HCT116 (cell line): ENCODE results near the gene SIX5. TPM values are rescaled to one million over a fixed set of nuclear protein-coding genes. Genes with fewer than 3 reads are reported as not detected.

ENCODE experiments used
- ATAC-seq: fragments of 200-7000 bp; cut with Tn5 transposase; 2 replicates; pipeline ENCODE4 v1.9.1; 2020; ENCODE audit warnings: mild to moderate bottlenecking, moderate library complexity
- BruUV-seq: library from RNA; stranded (reverse); fragments of 400-500 nt; replicated peaks from 2 replicates; lab custom pipeline; 2021; lab: Mats Ljungman, UMichigan
- CTCF ChIA-PET: fragments of 300-600 bp; sonication (Branson Sonifier 250); formaldehyde crosslinking; loops from one replicate; lab custom pipeline; 2021; ENCODE audit warnings: antibody characterized with exemption; lab: Charles Lee
- POLR2A ChIA-PET: fragments of 300-600, 350-600 bp; sonication (Branson Sonifier 250); formaldehyde crosslinking; loops from one replicate; lab custom pipeline; 2021; ENCODE audit warnings: antibody characterized with exemption; lab: Charles Lee
- RAD21 ChIA-PET, 2 experiments: fragments of 300-600 bp; sonication (Branson Sonifier 250); formaldehyde crosslinking; loops; one replicate each; lab custom pipeline; 2023; ENCODE audit warnings: low total read pairs in 2 of 2; ENCODE audit not compliant: uncharacterized antibody in 2 of 2, unreplicated experiment in 2 of 2, low non-redundant PET in 1 of 2; lab: Charles Lee
- DNase-seq: peaks from one replicate; pipeline ENCODE4 v3.0.0-alpha.2; 2010; ENCODE audit warnings: low read depth, low spot score
- H2AFZ ChIP-seq: fragments of 200-600 bp; shearing (Covaris generic), sonication (generic); 2 replicates; pipeline ENCODE4 v1.6.1; 2017; ENCODE audit warnings: low read depth, mixed run types, mixed read lengths, antibody characterized with exemption, low read length; ENCODE audit not compliant: poor library complexity, severe bottlenecking
- H3K27ac ChIP-seq: 2 replicates; pipeline ENCODE4 v1.5.1; 2012; ENCODE audit warnings: low read depth, low read length
- H3K27me3 ChIP-seq: fragments of 200-600 bp; sonication (generic); 2 replicates; pipeline ENCODE4 v1.6.1; 2016; ENCODE audit warnings: mixed run types, low read length, mixed read lengths; ENCODE audit not compliant: insufficient read depth
- H3K36me3 ChIP-seq, 2 experiments: fragments of 200-500 bp in 1 of 2; fragments of 200-600 bp in 1 of 2; sonication (Bioruptor generic) in 1 of 2; sonication (generic) in 1 of 2; 2 replicates each; pipeline versions ENCODE4 v1.5.1 to v1.6.1; 2014 to 2016; ENCODE audit warnings: low read length in 2 of 2, inconsistent platforms in 1 of 2, mixed read lengths in 1 of 2, mixed run types in 1 of 2; ENCODE audit not compliant: insufficient read depth in 2 of 2, control insufficient read depth in 1 of 2
- H3K4me1 ChIP-seq, 2 experiments: fragments of 200-600 bp in 1 of 2; sonication (generic) in 1 of 2; 2 replicates each; pipeline versions ENCODE4 v1.5.1 to v1.6.1; 2012 to 2017; ENCODE audit warnings: low read length in 2 of 2, inconsistent platforms in 1 of 2, mild to moderate bottlenecking in 1 of 2, mixed read lengths in 1 of 2, mixed run types in 1 of 2, moderate library complexity in 1 of 2; ENCODE audit not compliant: insufficient read depth in 2 of 2, control insufficient read depth in 1 of 2
- H3K4me2 ChIP-seq: fragments of 200-600 bp; sonication (generic); 2 replicates; pipeline ENCODE4 v1.6.1; 2017; ENCODE audit warnings: mixed run types, low read length, mixed read lengths
- H3K4me3 ChIP-seq, 2 experiments: fragments of 200-600 bp in 1 of 2; sonication (generic) in 1 of 2; replicated peaks in 1 of 2; 2 replicates each; pipeline ENCODE4 v1.5.1; 2011 to 2016; ENCODE audit warnings: low read length in 2 of 2, control low read depth in 1 of 2, low read depth in 1 of 2, mild to moderate bottlenecking in 1 of 2, mixed read lengths in 1 of 2, mixed run types in 1 of 2
- H3K79me2 ChIP-seq: fragments of 200-600 bp; sonication (generic); 2 replicates; pipeline ENCODE4 v1.6.1; 2017; ENCODE audit warnings: mild to moderate bottlenecking, mixed run types, low read length, moderate library complexity, mixed read lengths; ENCODE audit not compliant: insufficient read depth
- H3K9ac ChIP-seq: fragments of 200-600 bp; sonication (generic); 2 replicates; pipeline ENCODE4 v1.6.1; 2016; ENCODE audit warnings: low read length, mixed read lengths
- H3K9me2 ChIP-seq: fragments of 200-600 bp; sonication (generic), shearing (Covaris generic); 2 replicates; pipeline ENCODE4 v1.6.1; 2017; ENCODE audit warnings: mixed run types, mild to moderate bottlenecking, moderate library complexity; ENCODE audit not compliant: insufficient read depth
- H3K9me3 ChIP-seq, 2 experiments: fragments of 200-500 bp in 1 of 2; fragments of 200-600 bp in 1 of 2; sonication (Bioruptor generic) in 1 of 2; sonication (generic) in 1 of 2; 2 replicates each; pipeline ENCODE4 v1.6.1; 2014 to 2017; ENCODE audit warnings: low read length in 2 of 2, mixed read lengths in 2 of 2, inconsistent platforms in 1 of 2, low read depth in 1 of 2, mild to moderate bottlenecking in 1 of 2, mixed run types in 1 of 2, moderate library complexity in 1 of 2; ENCODE audit not compliant: control insufficient read depth in 1 of 2, insufficient read depth in 1 of 2
- H4K20me1 ChIP-seq: fragments of 200-600 bp; sonication (generic), shearing (Covaris generic); 2 replicates; pipeline ENCODE4 v1.6.1; 2017; ENCODE audit warnings: mixed run types, mild to moderate bottlenecking, moderate library complexity; ENCODE audit not compliant: insufficient read depth
- ATF3 ChIP-seq: IDR thresholded peaks from 2 replicates; pipeline ENCODE4 v1.6.1; 2012
- CBX3 ChIP-seq: IDR thresholded peaks from 2 replicates; pipeline ENCODE4 v1.6.1; 2012; ENCODE audit warnings: low read depth
- CEBPB ChIP-seq: IDR thresholded peaks from 2 replicates; pipeline ENCODE4 v1.6.1; 2012; ENCODE audit warnings: low read depth
- EGR1 ChIP-seq: IDR thresholded peaks from 2 replicates; pipeline ENCODE4 v1.6.1; 2012; ENCODE audit warnings: low read depth
- EZH2phosphoT487 ChIP-seq: fragments of 200-600 bp; IDR thresholded peaks from 2 replicates; pipeline ENCODE4 v1.6.1; 2018; ENCODE audit warnings: antibody characterized with exemption, borderline replicate concordance
- FOSL1 ChIP-seq: IDR thresholded peaks from 2 replicates; pipeline ENCODE4 v1.6.1; 2012; ENCODE audit warnings: low read depth
- JUND ChIP-seq: IDR thresholded peaks from 2 replicates; pipeline ENCODE4 v1.6.1; 2012
- POLR2A ChIP-seq: IDR thresholded peaks from 2 replicates; pipeline ENCODE4 v1.7.0; 2011; ENCODE audit warnings: borderline replicate concordance; ENCODE audit not compliant: insufficient read depth, insufficient read length; ENCODE audit errors: extremely low read depth
- POLR2AphosphoS5 ChIP-seq: IDR thresholded peaks from 2 replicates; pipeline ENCODE4 v1.6.1; 2011; ENCODE audit warnings: mild to moderate bottlenecking, low read depth, low read length, moderate library complexity
- RAD21 ChIP-seq: IDR thresholded peaks from 2 replicates; pipeline ENCODE4 v1.6.1; 2012; ENCODE audit warnings: low read depth, mild to moderate bottlenecking
- SP1 ChIP-seq: IDR thresholded peaks from 2 replicates; pipeline ENCODE4 v1.6.1; 2012; ENCODE audit warnings: low read depth
- TCF7L2 ChIP-seq: IDR thresholded peaks from 2 replicates; pipeline ENCODE4 v1.7.0; 2011; ENCODE audit warnings: borderline replicate concordance, inconsistent platforms; ENCODE audit not compliant: insufficient read depth, insufficient read length; ENCODE audit errors: extremely low read depth
- YY1 ChIP-seq: IDR thresholded peaks from 2 replicates; pipeline ENCODE4 v1.6.1; 2011; ENCODE audit warnings: low read length, low read depth, moderate library complexity, mild to moderate bottlenecking; ENCODE audit not compliant: insufficient replicate concordance; ENCODE audit errors: extremely low read depth
- ZBTB33 ChIP-seq: IDR thresholded peaks from 2 replicates; pipeline ENCODE4 v1.6.1; 2011; ENCODE audit warnings: mild to moderate bottlenecking, low read length, moderate library complexity; ENCODE audit not compliant: insufficient replicate concordance; ENCODE audit errors: extremely low read depth
- ZNF274 ChIP-seq: fragments of 200-500 bp; sonication (Bioruptor generic); IDR thresholded peaks from 2 replicates; pipeline ENCODE4 v1.6.1; 2014; ENCODE audit warnings: mild to moderate bottlenecking, low read depth, low read length, inconsistent platforms
- intact Hi-C: fragments of 100-400 bp; cut with micrococcal nuclease; formaldehyde crosslinking; loops from 2 replicates; pipeline ENCODE4 v1.10.0; 2022
- total RNA-seq: library from RNA; stranded (reverse); gene quantifications from one replicate; pipeline ENCODE4 v1.2.1, GENCODE V29; 2021; ENCODE audit not compliant: unreplicated experiment
- TF ChIP-seq, protein P1 (sequence below): IDR thresholded peaks from 2 replicates; pipeline ENCODE4 v1.6.1; 2012; ENCODE audit warnings: low read depth
- TF ChIP-seq, protein P2 (sequence below): IDR thresholded peaks from 2 replicates; pipeline ENCODE4 v1.6.1; 2012

Gene SIX5
- total RNA-seq, 1 experiment from 2014 or later = 18.3 TPM

DNA sequence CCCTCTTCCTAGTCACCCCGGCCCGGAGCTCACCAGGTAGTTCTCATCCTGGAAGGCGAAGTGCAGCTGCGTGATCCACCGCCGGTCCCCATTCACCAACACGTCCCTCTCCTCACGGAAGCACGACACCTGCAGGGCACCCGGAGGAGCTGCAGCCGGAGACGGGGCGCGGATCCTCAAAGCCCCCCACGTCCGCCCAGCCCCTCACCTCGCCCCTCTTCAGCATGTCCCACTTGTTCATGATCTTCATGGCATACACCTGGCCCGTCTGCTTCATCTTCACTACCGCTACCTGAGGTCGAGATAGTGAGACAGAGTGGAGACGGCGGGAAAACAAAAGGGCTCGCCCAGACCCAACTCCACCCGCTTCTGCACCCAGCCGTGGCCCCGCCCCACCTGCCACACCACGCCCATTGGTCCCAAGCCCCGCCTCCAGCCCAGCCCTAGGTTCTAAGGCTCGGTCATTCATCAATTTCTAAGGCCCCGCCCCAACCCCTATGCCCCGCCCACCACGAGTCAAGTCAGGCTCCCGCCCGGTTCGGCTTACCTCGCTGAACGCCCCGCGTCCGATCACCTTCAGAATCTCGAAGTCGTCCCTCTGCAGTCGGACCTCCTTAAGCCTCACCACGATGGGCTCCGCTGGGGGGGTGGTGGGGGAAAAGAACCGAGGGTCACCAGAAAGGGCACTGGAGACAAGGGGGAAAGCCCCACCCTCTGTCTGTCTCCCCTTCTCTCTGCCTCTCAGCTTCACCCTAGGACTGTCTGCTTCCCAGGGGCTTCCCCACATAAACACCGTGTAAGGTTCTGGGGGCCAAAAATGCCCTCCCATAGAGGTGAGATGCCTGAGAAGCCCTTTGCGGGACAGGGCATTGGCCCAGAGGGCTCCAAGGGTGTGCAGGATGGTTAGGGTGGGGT, 10.4 kb upstream of the SIX5 start (continued):
- TF ChIP-seq, protein P1, sequence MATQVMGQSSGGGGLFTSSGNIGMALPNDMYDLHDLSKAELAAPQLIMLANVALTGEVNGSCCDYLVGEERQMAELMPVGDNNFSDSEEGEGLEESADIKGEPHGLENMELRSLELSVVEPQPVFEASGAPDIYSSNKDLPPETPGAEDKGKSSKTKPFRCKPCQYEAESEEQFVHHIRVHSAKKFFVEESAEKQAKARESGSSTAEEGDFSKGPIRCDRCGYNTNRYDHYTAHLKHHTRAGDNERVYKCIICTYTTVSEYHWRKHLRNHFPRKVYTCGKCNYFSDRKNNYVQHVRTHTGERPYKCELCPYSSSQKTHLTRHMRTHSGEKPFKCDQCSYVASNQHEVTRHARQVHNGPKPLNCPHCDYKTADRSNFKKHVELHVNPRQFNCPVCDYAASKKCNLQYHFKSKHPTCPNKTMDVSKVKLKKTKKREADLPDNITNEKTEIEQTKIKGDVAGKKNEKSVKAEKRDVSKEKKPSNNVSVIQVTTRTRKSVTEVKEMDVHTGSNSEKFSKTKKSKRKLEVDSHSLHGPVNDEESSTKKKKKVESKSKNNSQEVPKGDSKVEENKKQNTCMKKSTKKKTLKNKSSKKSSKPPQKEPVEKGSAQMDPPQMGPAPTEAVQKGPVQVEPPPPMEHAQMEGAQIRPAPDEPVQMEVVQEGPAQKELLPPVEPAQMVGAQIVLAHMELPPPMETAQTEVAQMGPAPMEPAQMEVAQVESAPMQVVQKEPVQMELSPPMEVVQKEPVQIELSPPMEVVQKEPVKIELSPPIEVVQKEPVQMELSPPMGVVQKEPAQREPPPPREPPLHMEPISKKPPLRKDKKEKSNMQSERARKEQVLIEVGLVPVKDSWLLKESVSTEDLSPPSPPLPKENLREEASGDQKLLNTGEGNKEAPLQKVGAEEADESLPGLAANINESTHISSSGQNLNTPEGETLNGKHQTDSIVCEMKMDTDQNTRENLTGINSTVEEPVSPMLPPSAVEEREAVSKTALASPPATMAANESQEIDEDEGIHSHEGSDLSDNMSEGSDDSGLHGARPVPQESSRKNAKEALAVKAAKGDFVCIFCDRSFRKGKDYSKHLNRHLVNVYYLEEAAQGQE = no peak
- TF ChIP-seq RAD21 (peak; percentile 57; the same call in 1 of the 2 replicates), TCF7L2 (peak; percentile 61)

DNA sequence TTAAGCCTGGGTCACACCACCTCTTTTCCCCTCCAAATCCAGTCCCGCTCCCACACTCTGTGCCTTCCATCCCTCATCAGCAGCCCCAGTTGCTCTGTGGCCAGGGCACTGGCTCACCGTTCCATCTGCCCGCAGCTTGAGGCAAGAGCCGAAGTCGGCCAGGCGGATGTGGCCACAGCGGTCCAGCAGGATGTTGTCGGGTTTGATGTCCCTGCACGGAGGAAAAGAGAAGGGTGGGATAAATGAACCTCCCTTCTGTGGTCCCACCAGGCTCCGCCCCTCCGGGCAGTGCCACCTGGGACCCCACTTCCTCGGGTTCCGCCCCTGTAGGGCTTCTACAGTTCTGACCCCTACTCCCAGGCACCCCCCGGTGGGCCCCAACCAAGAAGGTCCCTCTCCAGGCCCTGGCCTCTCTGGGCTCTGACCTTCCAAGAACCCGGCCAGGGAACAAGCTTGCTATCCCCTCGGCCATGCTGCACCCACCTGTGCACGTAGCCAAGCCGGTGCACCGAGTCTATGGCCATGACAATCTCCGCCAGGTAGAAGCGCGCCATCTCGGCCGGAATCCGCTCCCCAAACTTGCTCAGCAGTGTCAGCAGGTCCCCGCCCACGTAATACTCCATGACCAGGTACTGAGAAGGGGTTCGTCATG, 9.1 kb upstream of the SIX5 start:
- Histone ChIP-seq H3K4me1 (peaks cover 38 to 48% of the 10 kb centered on the region in 2 experiments), H3K79me2 (no peaks in the 10 kb centered on the region), H3K4me3 (no peak overlapping the region), H2AFZ (no peak overlapping the region), H4K20me1 (no peaks in the 10 kb centered on the region), H3K9ac (no peak overlapping the region), H3K9me2 (no peaks in the 10 kb centered on the region), H3K27me3 (no peaks in the 10 kb centered on the region), H3K9me3 (no peaks in the 10 kb centered on the region), H3K36me3 (peaks cover 0 to 10% of the 10 kb centered on the region in 2 experiments; a peak in 3 of 4 replicates), H3K27ac (no peak overlapping the region; the same call in 1 of the 2 replicates), H3K4me2 (peak overlapping the region; percentile 84)
- no TSS peak for BruUV-seq
- DNase-seq = no peak
- ATAC-seq = no peak
- CTCF ChIA-PET = interaction anchor here (2.2 kb wide), 1 partner anchor 9 kb away, joined by 71 read pairs; the partner anchor contains the start of gene SIX5
- POLR2A ChIA-PET = no interaction called here
- RAD21 ChIA-PET = no interaction called here
- intact Hi-C loops = loop anchor here (10.0 kb wide), 1 partner anchor 683 kb away; the partner anchor contains the start of gene PPP1R37
- TF ChIP-seq FOSL1 (no peak), EGR1 (no peak), CEBPB (no peak), POLR2AphosphoS5 (no peak), EZH2phosphoT487 (no peak), ATF3 (no peak), ZBTB33 (no peak), ZNF274 (no peak), SP1 (no peak), YY1 (no peak), CBX3 (no peak), RAD21 (no peak), JUND (no peak), POLR2A (no peak)
- TF ChIP-seq, protein P2, sequence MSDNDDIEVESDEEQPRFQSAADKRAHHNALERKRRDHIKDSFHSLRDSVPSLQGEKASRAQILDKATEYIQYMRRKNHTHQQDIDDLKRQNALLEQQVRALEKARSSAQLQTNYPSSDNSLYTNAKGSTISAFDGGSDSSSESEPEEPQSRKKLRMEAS = no peak
